Bronchus fibroblast of lung (primary cell): ENCODE data around the gene ARHGEF33. TPM values are rescaled to one million over a fixed set of nuclear protein-coding genes. Genes with fewer than 3 reads are reported as not detected.

Source experiments
- total RNA-seq: library from RNA; depleted of rRNA; stranded (reverse); fragments of >200 nt; gene quantifications from 2 replicates; pipeline ENCODE4 v1.2.3, GENCODE V29; 2015

ARHGEF33 gene
- 1.5 TPM in 1 of 2 replicates, not detected in the other for total RNA-seq

DNA sequence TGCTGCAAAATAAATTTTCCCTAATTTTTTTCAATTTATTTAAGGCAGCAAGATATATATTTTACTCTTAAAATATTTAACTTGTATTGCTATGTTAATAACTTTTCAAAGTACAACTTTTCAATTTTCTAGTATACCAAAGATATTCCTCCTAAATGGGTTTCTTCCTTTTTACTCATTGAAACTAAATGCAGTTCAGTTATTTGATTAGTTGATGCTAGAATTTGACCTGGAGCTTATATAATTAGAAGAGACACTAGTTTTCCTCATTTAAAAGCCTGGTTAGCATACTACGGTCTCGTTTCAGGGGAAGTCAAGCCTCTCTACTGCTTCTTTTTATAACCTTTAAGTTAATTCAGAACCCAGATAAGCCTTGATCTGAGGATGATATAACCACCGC, at the start of gene ARHGEF33:
Gene ARHGEF33, plus strand, starts transcription at position 301 of the 400 bp plus-strand sequence. CDS start 29,573 bp downstream, outside the sequence.

DNA sequence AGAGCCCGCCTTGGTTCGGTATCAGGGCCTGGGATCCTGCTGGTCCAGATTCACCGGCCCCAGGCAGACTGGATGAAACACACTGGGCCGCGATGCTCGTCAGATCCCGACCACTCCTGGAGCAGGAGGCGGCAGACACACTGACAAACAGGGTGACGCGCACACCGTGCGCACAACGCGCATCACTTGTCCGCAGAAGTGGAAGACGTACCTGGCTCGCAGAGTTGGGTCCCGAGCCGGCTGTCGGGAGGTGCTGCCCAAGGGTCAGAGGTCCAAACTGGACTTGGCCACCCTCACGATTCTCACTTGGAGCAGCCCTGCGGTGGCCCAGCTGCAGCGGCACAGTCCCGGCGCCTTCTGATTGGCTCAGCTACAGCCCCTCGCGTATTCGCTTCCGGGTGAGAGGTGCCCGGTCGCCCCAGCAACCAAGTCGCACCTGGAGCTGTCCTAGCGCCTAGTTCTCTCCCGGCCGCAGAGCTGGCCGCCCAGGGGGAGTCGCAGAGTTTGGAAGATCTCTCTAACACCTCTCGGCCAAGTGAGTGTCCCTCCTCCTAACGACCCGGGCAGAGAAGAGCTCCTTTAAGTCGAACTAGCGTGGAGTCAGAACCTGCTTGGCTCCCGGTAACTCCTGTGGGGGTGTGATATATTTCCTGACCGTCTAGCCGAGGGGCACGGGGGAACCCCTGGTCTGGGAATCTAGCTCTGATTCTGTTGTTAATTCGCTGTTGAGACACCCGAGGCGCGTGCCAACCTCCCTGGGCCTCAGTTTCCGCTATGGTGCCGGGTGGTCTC, 13.9 kb upstream of the ARHGEF33 start, which contains the start of the genes DHX57 and MORN2:
Gene DHX57, minus strand, starts transcription at position 359 of the 792 bp plus-strand sequence. CDS start 7,529 bp downstream, outside the sequence.
Gene MORN2, plus strand, starts transcription at position 401 of the 792 bp plus-strand sequence.

Other genes with a start within 250 kb of the ARHGEF33 start
- 10.9 and 17.8 TPM in 2 replicates for gene GALM, start 223.8 kb upstream of the ARHGEF33 start, total RNA-seq
- gene SRSF7, start 138.5 kb upstream of the ARHGEF33 start, total RNA-seq = 124 and 143 TPM in 2 replicates
- gene GEMIN6, start 111.7 kb upstream of the ARHGEF33 start, total RNA-seq = 8.9 and 13.3 TPM in 2 replicates
- gene DHX57, start 13.9 kb upstream of the ARHGEF33 start, total RNA-seq = 12.3 and 15.3 TPM in 2 replicates
- gene MORN2, start 13.9 kb upstream of the ARHGEF33 start, total RNA-seq = 19.0 and 27.9 TPM in 2 replicates
- gene SOS1, start 231.2 kb downstream of the ARHGEF33 start, total RNA-seq = 5.8 and 8.6 TPM in 2 replicates